ENCODE data around the gene PRKCE. TPM values are rescaled to one million over a fixed set of nuclear protein-coding genes. Genes with fewer than 3 reads are reported as not detected.

PRKCE gene
- total and polyA plus RNA-seq, 7 donors: 3.0 to 22.8 (median 16.1) TPM

DNA sequence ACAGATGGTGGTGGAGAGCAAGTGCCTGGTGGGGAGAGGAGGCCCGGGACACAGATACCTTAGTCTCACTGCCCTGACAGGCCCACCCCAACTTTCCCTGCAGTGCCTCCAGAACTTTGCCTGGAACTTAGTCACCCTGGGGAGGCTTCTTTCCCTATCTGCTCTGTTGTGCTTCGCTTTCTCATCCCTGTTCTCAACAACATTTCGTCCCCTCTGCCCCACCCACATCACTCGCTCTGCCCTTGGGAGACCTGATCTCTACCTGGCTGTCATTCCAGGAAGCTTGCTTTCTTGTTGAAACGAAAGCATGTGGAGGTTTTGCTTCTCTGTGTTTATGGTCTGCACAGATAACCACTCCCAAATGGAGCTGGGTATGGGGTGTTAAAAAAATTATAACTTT, 93.8 kb downstream of the PRKCE start:
- Histone ChIP-seq H3K4me1 (peaks cover 15% of the 10 kb centered on the region), H3K9me3 (peaks cover 3% of the 10 kb centered on the region), H3K27me3 (ENCODE audit: insufficient read depth in 3 of 3, low read length in 2 of 3) (no peaks in the 10 kb centered on the region), H3K4me3 (no peak overlapping the region), H3K36me3 (ENCODE audit: insufficient read depth in 1 of 2, low read depth in 1 of 2) (no peaks in the 10 kb centered on the region), H3K27ac (no peak overlapping the region)
- intact Hi-C loops (cut with DNase I): loop anchor here in 1 of 2 donors (5.0 kb wide), 1 partner anchor 33 kb away; no protein-coding TSS in a partner anchor
- no peak for TF ChIP-seq CTCF (IDR thresholded peaks at IDR 0.05)
- ATAC-seq (no peak), DNase-seq (no peak)
- WGBS, 3 donors: 77 to 90% (median 81%) methylated on average over 5 of the region's 5 CpGs

GRCh38 chr2:45746888-45747287, 95.4 kb downstream of the PRKCE start:
- H3K4me1 ChIP-seq: peaks cover 15% of the 10 kb centered on the region
- DNase-seq (no peak), ATAC-seq (no peak)
- no peak for TF ChIP-seq CTCF (IDR thresholded peaks at IDR 0.05)
- H3K4me3 ChIP-seq: no peak overlapping the region
- H3K27ac ChIP-seq: no peak overlapping the region
- H3K36me3 ChIP-seq (ENCODE audit: insufficient read depth in 1 of 2, low read depth in 1 of 2): no peaks in the 10 kb centered on the region
- 97 to 99% (median 98%) methylated on average over 4 of the region's 4 CpGs for WGBS, 3 donors
- intact Hi-C loops (cut with DNase I): loop anchor here in 1 of 2 donors (5.0 kb wide), 1 partner anchor 35 kb away; no protein-coding TSS in a partner anchor
- H3K9me3 ChIP-seq: peaks cover 3% of the 10 kb centered on the region
- H3K27me3 ChIP-seq (ENCODE audit: insufficient read depth in 3 of 3, low read length in 2 of 3): no peaks in the 10 kb centered on the region

GRCh38 chr2:45747363-45747762, 95.9 kb downstream of the PRKCE start:
- H3K27ac ChIP-seq: no peak overlapping the region
- TF ChIP-seq CTCF (IDR thresholded peaks at IDR 0.05): no peak
- peaks cover 3% of the 10 kb centered on the region for H3K9me3 ChIP-seq
- peaks cover 15% of the 10 kb centered on the region for H3K4me1 ChIP-seq
- no peaks in the 10 kb centered on the region for H3K36me3 ChIP-seq (ENCODE audit: insufficient read depth in 1 of 2, low read depth in 1 of 2)
- no peak for ATAC-seq
- no peak overlapping the region for H3K4me3 ChIP-seq
- DNase-seq: no peak
- intact Hi-C loops (cut with DNase I): loop anchor here in 1 of 2 donors (5.0 kb wide), 1 partner anchor 35 kb away; no protein-coding TSS in a partner anchor
- H3K27me3 ChIP-seq (ENCODE audit: insufficient read depth in 3 of 3, low read length in 2 of 3): no peaks in the 10 kb centered on the region

DNA sequence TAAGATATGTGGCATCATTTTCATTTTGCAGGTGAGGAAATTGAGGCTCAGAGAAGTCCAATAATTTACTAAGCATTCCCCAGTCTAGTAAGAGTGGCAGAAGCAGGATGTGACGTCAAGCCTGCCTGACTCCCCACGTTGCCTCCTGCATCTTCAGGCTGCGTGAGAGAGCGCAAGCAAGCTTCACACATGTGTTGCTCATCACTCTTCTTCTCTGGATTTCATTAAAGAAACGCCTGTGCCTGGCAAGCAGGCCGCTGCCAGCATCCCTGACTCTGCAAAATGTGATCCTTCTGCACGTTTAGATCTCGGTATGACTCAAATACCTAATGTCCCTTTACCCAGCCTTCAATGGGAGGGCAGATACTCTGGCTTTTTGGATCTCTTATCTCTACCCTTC, 96.8 kb downstream of the PRKCE start:
- TF ChIP-seq CTCF (IDR thresholded peaks at IDR 0.05): no peak
- Histone ChIP-seq H3K27me3 (ENCODE audit: insufficient read depth in 3 of 3, low read length in 2 of 3) (no peaks in the 10 kb centered on the region), H3K36me3 (ENCODE audit: insufficient read depth in 1 of 2, low read depth in 1 of 2) (no peaks in the 10 kb centered on the region), H3K4me3 (no peak overlapping the region), H3K4me1 (peaks cover 13% of the 10 kb centered on the region), H3K9me3 (peaks cover 3% of the 10 kb centered on the region), H3K27ac (no peak overlapping the region)
- DNase-seq (peak in 1 of 2 donors; percentile 58), ATAC-seq (peak; percentile 56 to 58 (median 56))
- intact Hi-C loops (cut with DNase I): loop anchor here in 1 of 2 donors (5.0 kb wide), 1 partner anchor 36 kb away; no protein-coding TSS in a partner anchor
- WGBS, 3 donors: 49 to 74% (median 49%) methylated on average over 8 of the region's 8 CpGs

GRCh38 chr2:45750001-45750400, 98.5 kb downstream of the PRKCE start:
- Histone ChIP-seq H3K27me3 (ENCODE audit: insufficient read depth in 3 of 3, low read length in 2 of 3) (no peaks in the 10 kb centered on the region), H3K4me1 (peaks cover 12% of the 10 kb centered on the region), H3K36me3 (ENCODE audit: insufficient read depth in 1 of 2, low read depth in 1 of 2) (no peaks in the 10 kb centered on the region), H3K9me3 (peaks cover 3% of the 10 kb centered on the region), H3K4me3 (no peak overlapping the region), H3K27ac (no peak overlapping the region)
- ATAC-seq: no peak
- DNase-seq: no peak
- no peak for TF ChIP-seq CTCF (IDR thresholded peaks at IDR 0.05)
- intact Hi-C loops (cut with DNase I): no loop called here
- 87 to 92% (median 88%) methylated on average over 2 of the region's 2 CpGs for WGBS, 3 donors

All from psoas muscle (tissue), 8 donors.